ENCODE measurements around the gene RBM26. TPM values are rescaled to one million over a fixed set of nuclear protein-coding genes. Genes with fewer than 3 reads are reported as not detected.

The RBM26 gene
- polyA plus RNA-seq, 3 donors: 3.5 to 25.3 (median 5.0) TPM

DNA sequence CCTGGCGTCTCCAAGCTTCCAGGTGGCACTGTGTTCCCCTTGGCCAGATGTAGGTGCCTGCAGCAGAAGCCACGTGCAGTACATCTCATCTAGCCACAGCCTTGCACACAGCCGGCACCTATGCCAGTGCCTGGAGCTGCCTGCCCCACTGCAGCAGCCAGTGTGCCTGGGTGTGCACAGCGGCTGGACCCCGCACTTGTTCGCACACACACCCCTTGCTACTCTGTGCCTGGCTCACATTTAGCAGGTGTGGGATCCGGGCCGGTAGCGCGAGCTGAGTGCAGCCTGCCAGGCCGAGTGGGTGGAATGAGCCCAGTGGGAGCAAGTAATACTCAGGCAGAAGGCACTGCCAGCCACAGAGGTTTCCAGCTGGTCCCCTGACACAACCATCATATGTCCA, 26.9 kb upstream of the RBM26 start:
- Mint-ChIP-seq H3K4me3 (no peak overlapping the region), H3K9me3 (peaks cover 0 to 8% (median 0%) of the 10 kb centered on the region in 7 donors), H3K36me3 (no peaks in the 10 kb centered on the region), H3K27me3 (ENCODE audit: low read depth in 3 of 3) (peaks cover 0 to 5% (median 0%) of the 10 kb centered on the region in 3 donors), H3K4me1 (no peaks in the 10 kb centered on the region), H3K27ac (no peak overlapping the region)
- Histone ChIP-seq H3K4me3 (replicated peaks in 1 of 3; ENCODE audit: low read depth in 2 of 3, low read length in 3 of 3) (no peak overlapping the region), H3K9me3 (replicated peaks in 1 of 2; ENCODE audit: control insufficient read depth in 1 of 2, insufficient read depth in 1 of 2, low read length in 2 of 2) (peaks cover 0 to 8% of the 10 kb centered on the region in 2 donors), H4K20me1 (ENCODE audit: insufficient read depth, low read length) (no peaks in the 10 kb centered on the region), H3K79me2 (ENCODE audit: insufficient read depth, low read length) (no peaks in the 10 kb centered on the region), H3K36me3 (replicated peaks in 1 of 2; ENCODE audit: control insufficient read depth in 1 of 2, insufficient read depth in 2 of 2, low read length in 2 of 2) (no peaks in the 10 kb centered on the region), H3K27me3 (ENCODE audit: control insufficient read depth in 2 of 2, insufficient read depth in 2 of 2, low read length in 2 of 2) (no peaks in the 10 kb centered on the region), H3K4me2 (replicated peaks; ENCODE audit: extremely low read depth, low read length, poor library complexity, severe bottlenecking) (no peak overlapping the region), H2AFZ (ENCODE audit: insufficient read depth, low read depth, low read length, poor library complexity, severe bottlenecking) (no peak overlapping the region), H3K4me1 (ENCODE audit: control insufficient read depth in 1 of 2, insufficient read depth in 2 of 2, low read length in 2 of 2) (no peaks in the 10 kb centered on the region), H3K27ac (ENCODE audit: low read depth in 1 of 2, low read length in 2 of 2) (no peak overlapping the region), H3K9ac (ENCODE audit: insufficient read depth, low read length, poor library complexity, severe bottlenecking) (no peak overlapping the region)
- intact Hi-C loops (cut with micrococcal nuclease): no loop called here
- DNase-seq: no peak
- 100% methylated on average over 11 of the region's 11 CpGs for WGBS (ENCODE audit: insufficient coverage)
- TF ChIP-seq, protein P1, sequence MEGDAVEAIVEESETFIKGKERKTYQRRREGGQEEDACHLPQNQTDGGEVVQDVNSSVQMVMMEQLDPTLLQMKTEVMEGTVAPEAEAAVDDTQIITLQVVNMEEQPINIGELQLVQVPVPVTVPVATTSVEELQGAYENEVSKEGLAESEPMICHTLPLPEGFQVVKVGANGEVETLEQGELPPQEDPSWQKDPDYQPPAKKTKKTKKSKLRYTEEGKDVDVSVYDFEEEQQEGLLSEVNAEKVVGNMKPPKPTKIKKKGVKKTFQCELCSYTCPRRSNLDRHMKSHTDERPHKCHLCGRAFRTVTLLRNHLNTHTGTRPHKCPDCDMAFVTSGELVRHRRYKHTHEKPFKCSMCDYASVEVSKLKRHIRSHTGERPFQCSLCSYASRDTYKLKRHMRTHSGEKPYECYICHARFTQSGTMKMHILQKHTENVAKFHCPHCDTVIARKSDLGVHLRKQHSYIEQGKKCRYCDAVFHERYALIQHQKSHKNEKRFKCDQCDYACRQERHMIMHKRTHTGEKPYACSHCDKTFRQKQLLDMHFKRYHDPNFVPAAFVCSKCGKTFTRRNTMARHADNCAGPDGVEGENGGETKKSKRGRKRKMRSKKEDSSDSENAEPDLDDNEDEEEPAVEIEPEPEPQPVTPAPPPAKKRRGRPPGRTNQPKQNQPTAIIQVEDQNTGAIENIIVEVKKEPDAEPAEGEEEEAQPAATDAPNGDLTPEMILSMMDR (IDR thresholded peaks at IDR 0.05): no peak

DNA sequence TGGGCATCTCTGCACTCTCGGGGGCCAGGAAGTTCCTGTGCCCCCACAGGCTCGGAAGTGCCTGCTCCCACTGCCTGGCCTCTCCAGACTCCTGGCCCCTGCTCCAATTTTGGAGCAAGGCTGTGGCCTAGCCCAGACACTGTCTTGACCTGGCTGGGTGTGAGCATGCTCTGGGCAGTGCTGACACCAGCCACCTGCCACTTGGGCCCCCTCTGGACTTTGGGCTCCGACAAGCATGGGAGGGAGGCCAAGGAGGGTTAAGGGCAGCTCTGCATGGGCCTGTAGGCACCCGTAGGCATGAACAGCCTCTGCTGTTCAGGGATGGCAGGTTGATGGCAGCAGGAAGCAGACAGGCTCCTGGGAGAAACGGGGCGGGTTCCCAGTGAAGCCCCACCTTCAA, 26.0 kb upstream of the RBM26 start:
- Mint-ChIP-seq H3K4me3 (no peak overlapping the region), H3K36me3 (no peaks in the 10 kb centered on the region), H3K9me3 (peaks cover 0 to 8% (median 0%) of the 10 kb centered on the region in 7 donors), H3K27me3 (ENCODE audit: low read depth in 3 of 3) (peaks cover 0 to 5% (median 0%) of the 10 kb centered on the region in 3 donors), H3K4me1 (no peaks in the 10 kb centered on the region), H3K27ac (no peak overlapping the region)
- H3K9me3 ChIP-seq (replicated peaks in 1 of 2; ENCODE audit: control insufficient read depth in 1 of 2, insufficient read depth in 1 of 2, low read length in 2 of 2): peaks cover 0 to 8% of the 10 kb centered on the region in 2 donors
- H3K27ac ChIP-seq (ENCODE audit: low read depth in 1 of 2, low read length in 2 of 2): no peak overlapping the region
- no peaks in the 10 kb centered on the region for H4K20me1 ChIP-seq (ENCODE audit: insufficient read depth, low read length)
- H3K4me3 ChIP-seq (replicated peaks in 1 of 3; ENCODE audit: low read depth in 2 of 3, low read length in 3 of 3): no peak overlapping the region
- intact Hi-C loops (cut with micrococcal nuclease): no loop called here
- H3K4me1 ChIP-seq (ENCODE audit: control insufficient read depth in 1 of 2, insufficient read depth in 2 of 2, low read length in 2 of 2): no peaks in the 10 kb centered on the region
- no peaks in the 10 kb centered on the region for H3K79me2 ChIP-seq (ENCODE audit: insufficient read depth, low read length)
- no peak overlapping the region for H3K9ac ChIP-seq (ENCODE audit: insufficient read depth, low read length, poor library complexity, severe bottlenecking)
- H3K4me2 ChIP-seq (replicated peaks; ENCODE audit: extremely low read depth, low read length, poor library complexity, severe bottlenecking): no peak overlapping the region
- H3K36me3 ChIP-seq (replicated peaks in 1 of 2; ENCODE audit: control insufficient read depth in 1 of 2, insufficient read depth in 2 of 2, low read length in 2 of 2): no peaks in the 10 kb centered on the region
- 92% methylated on average over 6 of the region's 6 CpGs for WGBS (ENCODE audit: insufficient coverage)
- H3K27me3 ChIP-seq (ENCODE audit: control insufficient read depth in 2 of 2, insufficient read depth in 2 of 2, low read length in 2 of 2): no peaks in the 10 kb centered on the region
- TF ChIP-seq, protein P1 (IDR thresholded peaks at IDR 0.05): no peak
- no peak overlapping the region for H2AFZ ChIP-seq (ENCODE audit: insufficient read depth, low read depth, low read length, poor library complexity, severe bottlenecking)
- DNase-seq: no peak

Data from CD14-positive monocyte (primary cell).